Activated CD4-positive, alpha-beta memory T cell treated with anti-CD3 and anti-CD28 coated beads for 36 hours (primary cell): ENCODE data around the gene CNGA2. TPM values are rescaled to one million over a fixed set of nuclear protein-coding genes. Genes with fewer than 3 reads are reported as not detected.
"Not testable (repeated sequence)": the region's sequence is repeated elsewhere in the genome, so short reads cannot be mapped to it uniquely, and the experiment has no call there.

Source experiments
- CTCF ChIA-PET: fragments of 350-600 bp; sonication (Branson Sonifier 250); formaldehyde crosslinking; loops from one replicate; lab custom pipeline; 2021; ENCODE audit warnings: antibody characterized with exemption, inconsistent platforms; lab: Charles Lee
- POLR2A ChIA-PET: fragments of 350-600 bp; sonication (Branson Sonifier 250); formaldehyde crosslinking; loops from one replicate; lab custom pipeline; 2021; ENCODE audit warnings: antibody characterized with exemption; lab: Charles Lee
- DNase-seq: peaks from one replicate; pipeline ENCODE4 v3.0.0-alpha.2; 2020
- H3K27ac Mint-ChIP-seq: one replicate; pipeline ENCODE4 v1.8.0; 2021; ENCODE audit warnings: mixed read lengths
- H3K27me3 Mint-ChIP-seq: one replicate; pipeline ENCODE4 v1.8.0; 2021; ENCODE audit warnings: mixed read lengths
- H3K36me3 Mint-ChIP-seq: one replicate; pipeline ENCODE4 v1.8.0; 2021; ENCODE audit warnings: mixed read lengths
- H3K4me1 Mint-ChIP-seq: one replicate; pipeline ENCODE4 v1.8.0; 2021; ENCODE audit warnings: low read depth, mixed read lengths
- H3K4me3 Mint-ChIP-seq: one replicate; pipeline ENCODE4 v1.8.0; 2021; ENCODE audit warnings: mild to moderate bottlenecking, mixed read lengths
- H3K9me3 Mint-ChIP-seq: one replicate; pipeline ENCODE4 v1.8.0; 2021; ENCODE audit warnings: mixed read lengths
- intact Hi-C: fragments of 100-400 bp; cut with micrococcal nuclease; formaldehyde crosslinking; loops from one replicate; pipeline ENCODE4 v1.15.1; 2023
- total RNA-seq, 2 experiments: library from RNA; stranded (reverse); gene quantifications; one replicate each; pipeline ENCODE4 v1.2.3, GENCODE V29; 2021

CNGA2 gene
- total RNA-seq: not detected

DNA sequence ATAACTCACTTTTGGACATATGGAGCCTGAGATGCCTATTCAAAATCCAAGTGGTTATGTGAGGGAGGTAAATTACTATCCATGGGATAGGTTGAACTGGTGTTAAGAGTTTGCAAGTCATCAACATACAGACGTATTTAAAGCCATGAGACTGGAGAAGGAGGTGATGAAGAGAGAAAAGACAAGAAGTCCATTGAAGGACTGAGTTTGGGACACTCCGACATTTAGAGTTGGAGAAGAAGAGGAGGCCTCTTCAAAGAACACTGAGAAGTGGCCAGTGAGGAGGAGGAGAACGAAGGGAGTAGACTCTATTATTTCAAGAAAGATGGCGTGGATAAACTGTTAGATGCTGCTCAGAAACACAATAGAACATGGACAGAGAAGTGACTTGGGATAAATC, at the start of gene CNGA2:
Gene CNGA2 (plus strand): TSS at position 301 of the 400 bp plus-strand sequence. CDS start 3,738 bp downstream, outside the sequence.
- Mint-ChIP-seq H3K4me1 (no peaks in the 10 kb centered on the region), H3K27me3 (peaks cover 3% of the 10 kb centered on the region), H3K36me3 (no peaks in the 10 kb centered on the region), H3K4me3 (no peak within 1 kb of the TSS), H3K9me3 (no peaks in the 10 kb centered on the region), H3K27ac (no peak within 1 kb of the TSS)
- intact Hi-C loops: no loop called here
- DNase-seq: no peak
- ChIA-PET POLR2A (no interaction called here), CTCF (no interaction called here)

- Mint-ChIP-seq H3K9me3 (no peaks in the 10 kb centered on the region), H3K4me1 (no peaks in the 10 kb centered on the region), H3K27me3 (peaks cover 3% of the 10 kb centered on the region), H3K36me3 (no peaks in the 10 kb centered on the region), H3K27ac (no peak overlapping the region), H3K4me3 (no peak overlapping the region)
- ChIA-PET CTCF (no interaction called here), POLR2A (no interaction called here)
- intact Hi-C loops: no loop called here
- no peak for DNase-seq
These were observed 46.9 kb upstream of the CNGA2 start for GRCh38 chrX:151687635-151688034.

GRCh38 chrX:151688695-151689094, 45.9 kb upstream of the CNGA2 start:
- DNase-seq: no peak
- intact Hi-C loops: no loop called here
- POLR2A ChIA-PET: no interaction called here
- CTCF ChIA-PET: no interaction called here
- Mint-ChIP-seq H3K27me3 (peaks cover 5% of the 10 kb centered on the region), H3K4me1 (no peaks in the 10 kb centered on the region), H3K9me3 (no peaks in the 10 kb centered on the region), H3K27ac (no peak overlapping the region), H3K4me3 (no peak overlapping the region), H3K36me3 (no peaks in the 10 kb centered on the region)

DNA sequence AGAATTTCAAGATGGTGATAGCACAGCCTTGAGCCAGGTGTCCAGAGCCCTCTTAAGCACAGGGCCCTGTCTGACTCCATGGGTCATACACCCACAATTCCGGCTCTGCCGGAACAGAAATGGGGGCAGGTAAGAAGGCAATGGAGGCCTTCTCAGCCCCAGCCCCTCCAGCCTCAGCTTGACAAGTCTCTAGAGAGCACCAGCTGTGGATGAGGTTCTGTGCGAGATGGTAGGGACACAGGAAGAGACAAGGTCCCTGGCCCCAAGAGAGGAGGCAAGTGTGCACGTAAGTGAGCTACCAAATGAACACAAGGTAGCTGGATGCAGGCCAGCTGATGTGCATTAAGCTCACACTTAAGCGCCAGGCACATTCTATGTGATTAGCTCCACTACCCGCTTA, 41.7 kb upstream of the CNGA2 start:
- Mint-ChIP-seq H3K27me3 (peaks cover 11% of the 10 kb centered on the region), H3K4me1 (no peaks in the 10 kb centered on the region), H3K36me3 (no peaks in the 10 kb centered on the region), H3K27ac (no peak overlapping the region), H3K9me3 (no peaks in the 10 kb centered on the region), H3K4me3 (no peak overlapping the region)
- intact Hi-C loops: no loop called here
- ChIA-PET CTCF (no interaction called here), POLR2A (no interaction called here)
- DNase-seq: no peak

GRCh38 chrX:151694121-151694520, 40.4 kb upstream of the CNGA2 start:
- H3K27me3 Mint-ChIP-seq: peaks cover 11% of the 10 kb centered on the region
- no peaks in the 10 kb centered on the region for H3K4me1 Mint-ChIP-seq
- H3K36me3 Mint-ChIP-seq: no peaks in the 10 kb centered on the region
- intact Hi-C loops: no loop called here
- no peaks in the 10 kb centered on the region for H3K9me3 Mint-ChIP-seq
- H3K4me3 Mint-ChIP-seq: no peak overlapping the region
- ChIA-PET POLR2A (no interaction called here), CTCF (no interaction called here)
- no peak overlapping the region for H3K27ac Mint-ChIP-seq
- DNase-seq: no peak

DNA sequence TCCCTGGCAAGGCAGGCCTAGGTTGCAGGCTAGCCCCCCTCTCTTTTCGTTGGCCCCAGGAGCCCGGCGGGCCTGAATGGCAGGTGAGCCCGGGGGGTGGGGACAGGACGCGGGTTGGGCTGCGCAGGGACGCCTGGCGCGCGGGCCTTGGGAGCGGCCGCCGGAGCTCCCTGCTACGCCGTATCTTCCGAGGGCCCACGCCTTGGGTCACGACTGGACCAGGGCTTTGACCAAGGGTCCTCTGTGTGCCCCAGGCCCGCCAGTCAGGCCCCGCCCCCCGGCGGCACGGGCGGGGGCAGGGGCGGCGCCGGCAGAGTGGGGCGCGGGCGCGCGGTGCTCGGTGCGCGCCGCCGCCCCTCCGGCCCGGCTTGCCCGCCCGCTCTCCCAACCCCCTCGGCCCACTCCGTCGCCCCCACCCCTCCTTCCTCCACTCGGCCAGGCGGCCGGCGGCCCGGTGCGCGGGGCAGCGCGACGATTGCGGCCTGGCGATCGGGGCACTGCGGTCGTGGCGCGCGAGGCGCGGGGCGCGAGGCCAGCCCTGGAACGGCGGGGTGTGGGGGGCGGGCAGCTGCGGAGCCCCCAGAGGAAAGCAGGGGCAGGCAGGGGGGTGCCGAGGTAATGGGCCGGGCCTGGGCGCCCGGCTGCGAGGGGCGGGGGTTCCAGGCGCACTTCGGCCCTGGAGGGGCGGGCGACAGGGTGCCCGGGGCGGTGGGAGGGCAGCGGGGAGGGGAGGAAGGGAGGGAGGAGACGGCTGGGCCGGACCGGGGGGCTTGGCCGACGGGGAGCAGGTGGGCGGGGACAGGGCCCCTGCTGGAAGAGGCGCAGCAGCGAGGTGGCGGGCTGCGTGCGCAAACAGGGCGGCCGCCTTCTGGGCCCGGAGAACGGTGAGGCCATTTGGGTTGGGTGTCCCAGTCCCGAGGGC, 39.6 kb upstream of the CNGA2 start, which contains the start of gene PRRG3:
Gene PRRG3 (plus strand): TSS at position 798 of the 922 bp plus-strand sequence. CDS start 3,357 bp downstream, outside the sequence.
- H3K27me3 Mint-ChIP-seq: peaks cover 11% of the 10 kb centered on the region
- H3K36me3 Mint-ChIP-seq: no peaks in the 10 kb centered on the region
- ChIA-PET CTCF (no interaction called here), POLR2A (no interaction called here)
- intact Hi-C loops: no loop called here
- no peak within 1 kb of the TSS for H3K27ac Mint-ChIP-seq
- no peaks in the 10 kb centered on the region for H3K9me3 Mint-ChIP-seq
- H3K4me1 Mint-ChIP-seq: no peaks in the 10 kb centered on the region
- no peak for DNase-seq
- H3K4me3 Mint-ChIP-seq: no peak within 1 kb of the TSS

- Mint-ChIP-seq H3K27me3 (peaks cover 11% of the 10 kb centered on the region), H3K36me3 (no peaks in the 10 kb centered on the region), H3K4me3 (no peak overlapping the region), H3K4me1 (no peaks in the 10 kb centered on the region), H3K27ac (no peak overlapping the region), H3K9me3 (no peaks in the 10 kb centered on the region)
- POLR2A ChIA-PET: no interaction called here
- intact Hi-C loops: no loop called here
- no peak for DNase-seq
- CTCF ChIA-PET: no interaction called here
These were observed 38.8 kb upstream of the CNGA2 start for GRCh38 chrX:151695583-151696340.

DNA sequence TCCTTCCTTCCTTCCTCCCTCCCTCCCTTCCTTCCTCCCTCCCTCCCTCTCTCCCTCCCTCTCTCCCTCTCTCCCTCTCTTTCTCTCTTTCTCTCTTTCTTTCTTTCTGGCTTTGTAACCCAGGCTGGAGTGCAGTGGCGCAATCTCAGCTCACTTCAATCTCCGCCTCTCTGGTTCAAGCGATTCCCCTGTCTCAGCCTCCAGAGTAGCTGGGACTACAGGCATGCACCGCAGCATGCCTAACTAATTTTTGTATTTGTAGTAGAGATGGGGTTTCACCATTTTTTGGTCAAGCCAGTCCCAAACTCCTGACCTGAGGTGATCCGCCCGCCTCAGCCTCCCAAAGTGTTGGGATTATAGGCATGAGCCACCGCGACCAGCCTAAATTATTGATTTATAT, 37.5 kb upstream of the CNGA2 start:
- H3K9me3 Mint-ChIP-seq, H3K27ac Mint-ChIP-seq, DNase-seq, intact Hi-C loops, H3K36me3 Mint-ChIP-seq, POLR2A ChIA-PET, H3K4me1 Mint-ChIP-seq, CTCF ChIA-PET, H3K4me3 Mint-ChIP-seq: not testable (repeated sequence)
- peaks cover 11% of the 10 kb centered on the region for H3K27me3 Mint-ChIP-seq

DNA sequence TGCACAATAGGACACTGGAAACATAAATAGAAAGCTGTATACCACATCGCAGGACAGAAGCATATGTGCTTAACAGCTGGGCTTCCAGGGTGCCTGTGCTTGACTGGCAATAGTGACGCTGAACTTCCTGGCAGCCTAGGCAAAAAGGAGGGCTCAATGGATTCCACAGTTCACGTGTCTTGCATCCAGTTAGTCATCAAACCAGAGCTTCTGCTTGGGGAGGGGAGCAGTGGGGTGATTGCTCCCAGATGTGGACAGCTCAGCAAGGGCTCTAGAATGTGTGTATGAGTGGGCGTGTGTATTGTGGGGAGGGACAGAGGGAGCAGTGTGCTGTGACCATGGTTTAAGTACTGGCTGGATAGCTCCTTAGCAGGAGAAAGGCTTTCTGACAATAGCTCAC, 37.0 kb upstream of the CNGA2 start:
- no peak overlapping the region for H3K4me3 Mint-ChIP-seq
- intact Hi-C loops: no loop called here
- no peak for DNase-seq
- no peak overlapping the region for H3K27ac Mint-ChIP-seq
- H3K27me3 Mint-ChIP-seq: peaks cover 11% of the 10 kb centered on the region
- H3K36me3 Mint-ChIP-seq: no peaks in the 10 kb centered on the region
- no peaks in the 10 kb centered on the region for H3K4me1 Mint-ChIP-seq
- no peaks in the 10 kb centered on the region for H3K9me3 Mint-ChIP-seq
- POLR2A ChIA-PET: no interaction called here
- CTCF ChIA-PET: no interaction called here

GRCh38 chrX:151698485-151698884, 36.1 kb upstream of the CNGA2 start:
- peaks cover 8% of the 10 kb centered on the region for H3K27me3 Mint-ChIP-seq
- no peak overlapping the region for H3K27ac Mint-ChIP-seq
- DNase-seq: no peak
- ChIA-PET POLR2A (no interaction called here), CTCF (no interaction called here)
- no peaks in the 10 kb centered on the region for H3K4me1 Mint-ChIP-seq
- no peaks in the 10 kb centered on the region for H3K9me3 Mint-ChIP-seq
- intact Hi-C loops: no loop called here
- H3K36me3 Mint-ChIP-seq: no peaks in the 10 kb centered on the region
- no peak overlapping the region for H3K4me3 Mint-ChIP-seq

GRCh38 chrX:151699746-151700145, 34.8 kb upstream of the CNGA2 start:
- Mint-ChIP-seq H3K9me3 (no peaks in the 10 kb centered on the region), H3K27ac (no peak overlapping the region), H3K4me1 (no peaks in the 10 kb centered on the region), H3K36me3 (no peaks in the 10 kb centered on the region), H3K27me3 (peaks cover 3% of the 10 kb centered on the region), H3K4me3 (no peak overlapping the region)
- DNase-seq: no peak
- CTCF ChIA-PET: no interaction called here
- POLR2A ChIA-PET: no interaction called here
- intact Hi-C loops: no loop called here

DNA sequence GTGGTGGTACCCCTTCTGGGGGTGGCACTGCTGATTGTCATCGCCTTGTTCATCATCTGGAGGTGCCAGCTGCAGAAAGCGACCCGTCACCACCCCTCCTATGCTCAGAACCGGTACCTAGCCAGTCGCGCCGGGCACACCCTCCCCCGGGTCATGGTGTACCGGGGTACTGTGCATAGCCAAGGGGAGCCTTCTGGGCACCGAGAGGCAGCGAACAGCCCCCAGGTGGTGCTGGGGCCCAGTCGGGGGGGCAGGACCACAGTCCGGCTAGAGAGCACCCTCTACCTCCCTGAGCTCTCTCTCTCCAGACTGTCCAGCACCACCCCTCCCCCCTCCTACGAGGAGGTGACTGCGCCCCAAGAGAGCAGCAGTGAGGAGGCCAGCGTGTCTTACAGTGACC, 34.0 kb upstream of the CNGA2 start:
- Mint-ChIP-seq H3K4me1 (no peaks in the 10 kb centered on the region), H3K9me3 (no peaks in the 10 kb centered on the region), H3K27me3 (peaks cover 2% of the 10 kb centered on the region), H3K27ac (no peak overlapping the region), H3K36me3 (no peaks in the 10 kb centered on the region), H3K4me3 (no peak overlapping the region)
- CTCF ChIA-PET: no interaction called here
- intact Hi-C loops: no loop called here
- DNase-seq: no peak
- POLR2A ChIA-PET: no interaction called here
